ENCODE results near the gene TBC1D32.
"Not testable (repeated sequence)": the region's sequence is repeated elsewhere in the genome, so short reads cannot be mapped to it uniquely, and the experiment has no call there.

Gene TBC1D32

GRCh38 chr6:121334299-121335086 lies at the start of gene TBC1D32:
TSS of gene TBC1D32 (minus strand) at chr6:121334480. CDS start at chr6:121334430, 50 bp downstream.
- DNase-seq (ENCODE audit: low spot score): peak; percentile 78

GRCh38 chr6:121383478-121383877 lies 49.2 kb upstream of the TBC1D32 start:
- DNase-seq (ENCODE audit: low spot score): no peak

- DNase-seq (ENCODE audit: low spot score): peak; percentile 83
These were observed 48.3 kb upstream of the TBC1D32 start for GRCh38 chr6:121382467-121383121.

GRCh38 chr6:121376411-121376810 lies 42.1 kb upstream of the TBC1D32 start:
- DNase-seq (ENCODE audit: low spot score): no peak

- not testable (repeated sequence) for DNase-seq (ENCODE audit: low spot score)
These were observed 39.9 kb upstream of the TBC1D32 start for GRCh38 chr6:121374219-121374618.

- no peak for DNase-seq (ENCODE audit: low spot score)
These were observed 31.5 kb upstream of the TBC1D32 start for GRCh38 chr6:121365536-121366521.

- DNase-seq (ENCODE audit: low spot score): no peak
These were observed 22.3 kb upstream of the TBC1D32 start for GRCh38 chr6:121356575-121356974.

GRCh38 chr6:121354764-121355163 lies 20.5 kb upstream of the TBC1D32 start:
- DNase-seq (ENCODE audit: low spot score): no peak

GRCh38 chr6:121352941-121353340 lies 18.7 kb upstream of the TBC1D32 start:
- DNase-seq (ENCODE audit: low spot score): no peak

GRCh38 chr6:121351916-121352315 lies 17.6 kb upstream of the TBC1D32 start:
- DNase-seq (ENCODE audit: low spot score): no peak

- DNase-seq (ENCODE audit: low spot score): no peak
These were observed 15.3 kb upstream of the TBC1D32 start for GRCh38 chr6:121349596-121349995.

- DNase-seq (ENCODE audit: low spot score): no peak
These were observed 13.2 kb upstream of the TBC1D32 start for GRCh38 chr6:121347484-121347883.

GRCh38 chr6:121344539-121344938 lies 10.3 kb upstream of the TBC1D32 start:
- DNase-seq (ENCODE audit: low spot score): no peak

- no peak for DNase-seq (ENCODE audit: low spot score)
These were observed 5.5 kb upstream of the TBC1D32 start for GRCh38 chr6:121339639-121340226.

- no peak for DNase-seq (ENCODE audit: low spot score)
These were observed 4.7 kb upstream of the TBC1D32 start for GRCh38 chr6:121338956-121339355.

GRCh38 chr6:121338366-121338765 lies 4.1 kb upstream of the TBC1D32 start:
- DNase-seq (ENCODE audit: low spot score): no peak

GRCh38 chr6:121335087-121336008 lies 1.1 kb upstream of the TBC1D32 start:
- peak; percentile 11 for DNase-seq (ENCODE audit: low spot score)

GRCh38 chr6:121333694-121334093 lies 586 bp downstream of the TBC1D32 start:
- not testable (repeated sequence) for DNase-seq (ENCODE audit: low spot score)

- DNase-seq (ENCODE audit: low spot score): no peak
These were observed 1.1 kb downstream of the TBC1D32 start for GRCh38 chr6:121333196-121333595.

GRCh38 chr6:121330516-121330915 lies 3.8 kb downstream of the TBC1D32 start:
- no peak for DNase-seq (ENCODE audit: low spot score)

- DNase-seq (ENCODE audit: low spot score): no peak
These were observed 13.0 kb downstream of the TBC1D32 start for GRCh38 chr6:121321282-121321681.
